Measurements from ENCODE around the gene NUDT6.

NUDT6 gene

DNA sequence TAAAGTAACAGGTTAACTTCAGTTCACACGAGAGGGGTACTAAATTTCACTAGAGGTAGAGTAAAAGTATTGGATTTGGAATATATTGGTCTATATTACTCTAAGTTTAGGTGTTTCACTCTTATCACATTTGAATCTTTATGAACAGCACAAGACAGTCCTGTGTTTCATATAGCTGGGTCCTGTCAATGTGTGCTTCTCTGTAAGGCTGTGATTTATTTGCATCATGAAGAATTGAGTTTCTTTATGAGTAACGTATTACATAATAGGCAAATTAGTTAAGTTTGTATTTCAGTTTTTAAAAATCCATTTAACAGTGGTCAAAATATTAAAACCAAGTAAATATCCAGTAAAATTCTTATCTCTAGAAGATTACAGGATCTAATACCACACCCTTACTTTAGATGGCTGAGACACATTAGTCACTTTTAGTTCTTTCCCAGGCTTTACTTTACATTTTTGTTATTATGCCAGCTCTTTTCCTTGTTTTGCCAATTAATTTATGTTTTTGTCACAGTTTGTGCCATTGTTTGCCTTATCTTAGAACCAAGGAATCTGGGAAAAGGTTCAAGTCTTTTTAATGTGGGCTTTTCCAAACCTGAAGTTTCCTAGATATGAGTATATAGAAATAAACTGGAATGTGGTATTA lies 32.1 kb downstream of the NUDT6 start:
- Histone ChIP-seq H3K9me3 (no peaks in the 10 kb centered on the region), H3K36me3 (no peaks in the 10 kb centered on the region), H3K4me3 (ENCODE audit: low read depth in 1 of 2, low read length in 1 of 2) (no peak overlapping the region), H3K27me3 (no peaks in the 10 kb centered on the region), H3K4me1 (ENCODE audit: control insufficient read depth in 1 of 2, insufficient read depth in 1 of 2, low read depth in 1 of 2, low read length in 1 of 2) (no peaks in the 10 kb centered on the region), H3K27ac (no peak overlapping the region)
- TF ChIP-seq CTCF (IDR thresholded peaks at IDR 0.05) = no peak

GRCh38 chr4:122889726-122890125 lies 32.7 kb downstream of the NUDT6 start:
- TF ChIP-seq CTCF (IDR thresholded peaks at IDR 0.05) = no peak
- no peaks in the 10 kb centered on the region for H3K9me3 ChIP-seq
- H3K27ac ChIP-seq = no peak overlapping the region
- no peak overlapping the region for H3K4me3 ChIP-seq (ENCODE audit: low read depth in 1 of 2, low read length in 1 of 2)
- no peaks in the 10 kb centered on the region for H3K36me3 ChIP-seq
- no peaks in the 10 kb centered on the region for H3K27me3 ChIP-seq
- no peaks in the 10 kb centered on the region for H3K4me1 ChIP-seq (ENCODE audit: control insufficient read depth in 1 of 2, insufficient read depth in 1 of 2, low read depth in 1 of 2, low read length in 1 of 2)

DNA sequence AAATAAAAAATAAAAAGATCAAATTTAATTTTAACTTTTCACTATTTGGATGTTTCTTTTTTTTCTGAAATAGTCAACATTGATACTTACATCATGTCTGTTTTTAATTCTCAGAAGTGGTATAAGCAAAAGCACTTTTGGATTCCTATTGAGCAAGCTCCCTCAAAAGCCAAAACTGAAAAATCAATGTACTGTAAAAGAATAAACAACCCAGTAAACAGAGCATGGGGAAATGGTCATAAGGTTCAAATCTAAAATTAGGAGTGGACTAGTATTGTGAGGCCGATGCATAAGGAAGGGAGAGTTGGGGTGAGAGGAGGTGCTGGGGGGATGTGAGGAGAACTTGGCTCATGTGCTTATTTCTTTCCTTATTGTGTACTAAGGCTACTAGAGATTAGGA lies 37.9 kb downstream of the NUDT6 start:
- no peak for TF ChIP-seq CTCF (IDR thresholded peaks at IDR 0.05)
- Histone ChIP-seq H3K4me3 (ENCODE audit: low read depth in 1 of 2, low read length in 1 of 2) (no peak overlapping the region), H3K9me3 (no peaks in the 10 kb centered on the region), H3K4me1 (ENCODE audit: control insufficient read depth in 1 of 2, insufficient read depth in 1 of 2, low read depth in 1 of 2, low read length in 1 of 2) (no peaks in the 10 kb centered on the region), H3K36me3 (no peaks in the 10 kb centered on the region), H3K27me3 (no peaks in the 10 kb centered on the region), H3K27ac (no peak overlapping the region)

GRCh38 chr4:122882857-122883735 lies 39.3 kb downstream of the NUDT6 start:
- Histone ChIP-seq H3K4me1 (ENCODE audit: control insufficient read depth in 1 of 2, insufficient read depth in 1 of 2, low read depth in 1 of 2, low read length in 1 of 2) (no peaks in the 10 kb centered on the region), H3K4me3 (ENCODE audit: low read depth in 1 of 2, low read length in 1 of 2) (no peak overlapping the region), H3K36me3 (no peaks in the 10 kb centered on the region), H3K27ac (no peak overlapping the region), H3K9me3 (no peaks in the 10 kb centered on the region), H3K27me3 (no peaks in the 10 kb centered on the region)
- TF ChIP-seq CTCF (IDR thresholded peaks at IDR 0.05) = no peak

DNA sequence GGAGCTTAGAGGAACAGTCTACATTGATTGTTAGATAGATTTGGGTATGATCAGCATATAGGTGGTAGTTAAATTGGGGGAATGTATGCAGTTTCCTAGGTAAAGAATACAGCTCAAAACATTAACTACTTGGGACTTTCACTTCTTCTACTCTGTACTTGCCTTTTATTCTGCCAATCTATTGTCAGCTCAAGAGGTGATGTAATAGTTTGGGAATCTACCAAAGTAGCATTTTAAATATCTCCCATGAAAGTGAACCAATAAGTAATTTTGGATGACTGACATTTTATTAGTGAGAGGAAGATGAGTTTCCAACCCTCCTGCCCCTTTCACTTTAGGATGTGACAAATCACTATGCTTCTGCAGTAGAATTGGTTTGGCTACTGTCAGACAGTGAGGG lies 43.4 kb downstream of the NUDT6 start:
- no peaks in the 10 kb centered on the region for H3K36me3 ChIP-seq
- no peak for TF ChIP-seq CTCF (IDR thresholded peaks at IDR 0.05)
- H3K27ac ChIP-seq = no peak overlapping the region
- H3K4me3 ChIP-seq (ENCODE audit: low read depth in 1 of 2, low read length in 1 of 2) = no peak overlapping the region
- no peaks in the 10 kb centered on the region for H3K9me3 ChIP-seq
- peaks cover 5% of the 10 kb centered on the region for H3K27me3 ChIP-seq
- H3K4me1 ChIP-seq (ENCODE audit: control insufficient read depth in 1 of 2, insufficient read depth in 1 of 2, low read depth in 1 of 2, low read length in 1 of 2) = no peaks in the 10 kb centered on the region

Data from neutrophil (primary cell).